Small intestine (tissue), 7 donors: Measurements from ENCODE around the gene TCF20. TPM values are rescaled to one million over a fixed set of nuclear protein-coding genes. Genes with fewer than 3 reads are reported as not detected.

Experiments
- DNase-seq, 2 donors: peaks; one replicate each; pipeline versions ENCODE4 v3.0.0 to v3.0.0-alpha.2; 2013
- FAIRE-seq: peaks from 2 replicates; lab custom pipeline; 2012; peaks lifted over from hg19 to GRCh38; lab: Jason Lieb, UNC
- H3K27ac ChIP-seq, 3 donors: one replicate each; pipeline ENCODE4 v1.5.1; 2013; ENCODE audit warnings: low read length in 2 of 3, mild to moderate bottlenecking in 2 of 3, control low read depth in 1 of 3, inconsistent platforms in 1 of 3, low read depth in 1 of 3, moderate library complexity in 1 of 3
- H3K27me3 ChIP-seq, 3 donors: one replicate each; pipeline ENCODE4 v1.6.1; 2013; ENCODE audit warnings: low read length in 3 of 3, inconsistent platforms in 1 of 3; ENCODE audit not compliant: control insufficient read depth in 3 of 3, insufficient read depth in 3 of 3
- H3K36me3 ChIP-seq, 3 donors: one replicate each; pipeline ENCODE4 v1.6.1; 2013; ENCODE audit warnings: low read length in 3 of 3, inconsistent platforms in 1 of 3, low read depth in 1 of 3, mild to moderate bottlenecking in 1 of 3, moderate library complexity in 1 of 3; ENCODE audit not compliant: control insufficient read depth in 3 of 3, insufficient read depth in 2 of 3
- H3K4me1 ChIP-seq, 3 donors: one replicate each; pipeline ENCODE4 v1.6.1; 2013; ENCODE audit warnings: low read length in 2 of 3, inconsistent platforms in 1 of 3, low read depth in 1 of 3, mild to moderate bottlenecking in 1 of 3, moderate library complexity in 1 of 3; ENCODE audit not compliant: control insufficient read depth in 3 of 3, insufficient read depth in 2 of 3
- H3K4me3 ChIP-seq, 3 donors: one replicate each; pipeline ENCODE4 v1.5.1; 2013; ENCODE audit warnings: low read length in 3 of 3, control low read depth in 1 of 3, inconsistent platforms in 1 of 3, low read depth in 1 of 3, mild to moderate bottlenecking in 1 of 3, moderate library complexity in 1 of 3
- H3K9me3 ChIP-seq, 2 donors: one replicate each; pipeline ENCODE4 v1.6.1; 2013; ENCODE audit warnings: low read depth in 1 of 2, low read length in 1 of 2; ENCODE audit not compliant: control insufficient read depth in 2 of 2, insufficient read depth in 1 of 2
- WGBS, 3 donors: extraction: QIAGEN DNeasy Blood & Tissue Kit; methylation state at CpG; one replicate each; pipeline ENCODE4 v1.1.7; 2013; 5-methylcytosine and 5-hydroxymethylcytosine counted together
- polyA plus RNA-seq, 4 donors: library from polyadenylated mRNA; stranded (reverse) in 3 of 4; unstranded in 1 of 4; fragments of 200-250 nt in 3 of 4; fragments of 120-200 nt in 1 of 4; gene quantifications; one replicate each; pipeline versions ENCODE4 v1.2.1 to v1.2.3, GENCODE V29; 2013
- donor health status: healthy with polysubstance abuse.
- donor health status: control.
- donor health status: control.
- donor health status: Bipolar disorder and iron deficiency.
- donor health status: healthy.

TCF20 gene
- polyA plus RNA-seq, 4 donors = 6.2 to 32.0 (median 13.5) TPM

DNA sequence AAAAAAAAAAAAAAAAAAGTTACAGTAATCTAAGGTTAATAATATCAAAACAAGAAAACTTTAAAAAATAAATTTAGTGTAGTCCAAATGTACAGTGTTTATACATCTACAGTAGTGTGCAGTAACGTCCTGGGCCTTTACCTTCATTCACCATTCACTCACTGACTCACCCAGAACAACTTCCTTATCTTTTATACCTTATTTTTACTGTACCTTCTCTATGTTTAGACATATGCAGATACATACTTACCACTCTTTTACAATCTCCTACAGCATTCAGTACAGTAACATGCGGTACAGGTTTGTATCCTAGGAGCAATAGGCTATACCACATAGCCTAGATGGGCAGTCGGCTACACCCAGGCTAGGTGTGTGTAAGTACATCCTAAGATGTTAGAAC lies 38.5 kb downstream of the TCF20 start:
- Histone ChIP-seq H3K4me1 (peaks cover 3 to 5% (median 4%) of the 10 kb centered on the region in 3 donors), H3K27me3 (no peaks in the 10 kb centered on the region), H3K4me3 (no peak overlapping the region), H3K27ac (no peak overlapping the region), H3K36me3 (peaks cover 0 to 5% (median 0%) of the 10 kb centered on the region in 3 donors), H3K9me3 (peaks cover 0 to 2% of the 10 kb centered on the region in 2 donors)
- 83 to 94% (median 90%) methylated on average over 3 of the region's 3 CpGs for WGBS, 3 donors
- DNase-seq (no peak), FAIRE-seq (no peak)

DNA sequence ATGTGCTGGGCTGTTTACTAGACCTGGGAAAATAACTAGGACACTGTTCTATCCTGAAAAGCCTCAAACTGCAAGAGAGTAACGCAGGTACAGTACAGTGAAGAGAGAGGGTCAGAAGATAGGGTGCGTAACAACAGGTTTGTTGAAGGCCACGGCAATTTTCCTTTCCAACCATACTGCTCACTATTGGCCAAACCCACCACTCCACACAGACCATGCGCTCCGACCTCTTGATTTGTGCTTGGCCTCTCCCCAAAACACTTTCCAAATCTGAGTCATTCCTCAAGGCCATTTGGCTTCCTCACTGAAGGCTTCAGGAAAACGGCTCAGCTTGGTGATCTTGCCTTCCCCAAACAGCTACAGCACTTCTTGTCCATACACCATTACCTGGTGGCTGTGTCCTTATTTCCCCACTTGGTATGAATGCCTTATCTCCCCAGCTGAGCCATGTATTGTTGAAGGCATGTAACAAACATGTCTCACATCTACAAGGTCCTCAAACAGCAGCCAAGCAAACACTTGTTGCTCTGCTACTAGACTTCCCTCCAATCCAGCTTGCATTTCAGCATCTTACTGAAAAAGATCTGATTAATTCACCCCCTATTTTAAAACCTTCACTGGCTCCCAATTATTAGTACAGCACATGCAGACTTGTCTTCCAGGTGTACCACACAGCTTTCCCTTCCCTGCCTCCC lies 40.9 kb downstream of the TCF20 start:
- H3K4me1 ChIP-seq = peaks cover 3 to 5% (median 4%) of the 10 kb centered on the region in 3 donors
- peaks cover 0 to 5% (median 0%) of the 10 kb centered on the region in 3 donors for H3K36me3 ChIP-seq
- H3K4me3 ChIP-seq = no peak overlapping the region
- FAIRE-seq (no peak), DNase-seq (no peak)
- 65 to 72% (median 70%) methylated on average over 6 of the region's 6 CpGs for WGBS, 3 donors
- H3K27ac ChIP-seq = no peak overlapping the region
- no peaks in the 10 kb centered on the region for H3K9me3 ChIP-seq
- no peaks in the 10 kb centered on the region for H3K27me3 ChIP-seq

DNA sequence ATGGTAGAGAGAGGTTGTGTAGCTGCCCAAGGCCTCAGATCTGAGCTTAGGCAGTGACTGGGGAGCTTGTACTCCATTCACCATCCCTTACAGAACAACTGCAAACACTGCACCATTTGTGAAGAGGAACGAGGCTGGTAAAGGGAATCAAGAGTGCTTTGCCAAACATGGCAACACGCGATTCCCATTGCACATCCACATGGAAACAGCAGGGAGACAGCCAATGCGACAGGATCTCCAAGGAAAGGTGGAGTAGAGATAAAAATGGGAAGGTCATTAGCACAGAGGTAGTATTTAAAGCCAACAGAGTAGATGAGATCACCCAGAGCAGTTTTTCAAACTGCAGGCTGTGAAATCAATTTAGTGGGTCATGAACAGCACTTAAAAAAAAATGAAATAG lies 42.0 kb downstream of the TCF20 start:
- H3K4me1 ChIP-seq = peaks cover 3 to 5% (median 4%) of the 10 kb centered on the region in 3 donors
- H3K36me3 ChIP-seq = peaks cover 0 to 5% (median 0%) of the 10 kb centered on the region in 3 donors
- FAIRE-seq (no peak), DNase-seq (no peak)
- no peak overlapping the region for H3K27ac ChIP-seq
- no peaks in the 10 kb centered on the region for H3K27me3 ChIP-seq
- WGBS, 3 donors = 85 to 88% (median 85%) methylated on average over 4 of the region's 4 CpGs
- no peaks in the 10 kb centered on the region for H3K9me3 ChIP-seq
- no peak overlapping the region for H3K4me3 ChIP-seq

DNA sequence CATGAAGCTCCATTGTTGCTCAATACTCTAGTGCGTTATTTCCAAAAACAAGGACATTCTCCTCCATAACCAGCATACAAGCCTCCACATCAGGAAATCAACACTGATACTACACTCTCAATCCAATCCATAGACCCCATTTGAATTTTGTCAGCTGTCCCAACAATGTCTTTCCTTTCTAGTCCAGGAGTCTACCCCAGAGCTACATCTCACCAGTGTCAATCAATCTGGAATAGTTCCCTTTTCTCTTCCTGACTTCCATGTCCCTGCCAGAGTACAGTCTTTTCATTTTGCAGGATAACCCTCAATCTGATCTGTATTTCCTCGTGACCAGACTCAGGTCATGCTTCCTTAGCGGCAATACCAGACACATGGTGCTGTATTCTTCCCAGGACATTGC lies 43.0 kb downstream of the TCF20 start:
- WGBS, 3 donors = 88 to 99% (median 97%) methylated on average over 3 of the region's 3 CpGs
- no peak overlapping the region for H3K27ac ChIP-seq
- no peaks in the 10 kb centered on the region for H3K27me3 ChIP-seq
- DNase-seq = no peak
- FAIRE-seq = no peak
- H3K36me3 ChIP-seq = peaks cover 0 to 6% (median 0%) of the 10 kb centered on the region in 3 donors
- H3K4me3 ChIP-seq = no peak overlapping the region
- no peaks in the 10 kb centered on the region for H3K9me3 ChIP-seq
- H3K4me1 ChIP-seq = peaks cover 3 to 5% (median 4%) of the 10 kb centered on the region in 3 donors

DNA sequence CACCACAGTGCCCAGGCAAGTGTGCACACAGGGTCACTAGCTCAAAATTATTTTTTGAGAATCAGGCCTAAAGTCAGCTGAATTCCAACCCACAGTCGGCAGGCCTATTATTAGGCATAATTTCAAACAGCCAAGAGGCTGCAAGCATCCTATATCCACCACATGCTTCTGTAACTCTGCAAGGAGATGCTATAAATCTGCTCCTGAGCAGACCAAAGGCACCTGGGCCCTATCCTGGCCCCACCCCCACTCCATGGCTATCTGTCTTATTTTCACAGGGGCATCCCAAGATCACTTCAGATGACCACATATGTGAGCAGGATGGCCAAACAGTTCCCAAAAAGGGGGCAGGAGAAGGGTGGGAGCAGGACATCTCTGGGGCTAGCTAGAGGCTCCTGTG lies 44.6 kb downstream of the TCF20 start:
- no peak overlapping the region for H3K27ac ChIP-seq
- FAIRE-seq (no peak), DNase-seq (no peak)
- H3K4me1 ChIP-seq = peaks cover 3 to 8% (median 4%) of the 10 kb centered on the region in 3 donors
- 70 to 87% (median 78%) methylated on average over 1 of the region's 1 CpG for WGBS, 3 donors
- H3K9me3 ChIP-seq = no peaks in the 10 kb centered on the region
- no peak overlapping the region for H3K4me3 ChIP-seq
- H3K27me3 ChIP-seq = no peaks in the 10 kb centered on the region
- peaks cover 0 to 4% (median 0%) of the 10 kb centered on the region in 3 donors for H3K36me3 ChIP-seq

DNA sequence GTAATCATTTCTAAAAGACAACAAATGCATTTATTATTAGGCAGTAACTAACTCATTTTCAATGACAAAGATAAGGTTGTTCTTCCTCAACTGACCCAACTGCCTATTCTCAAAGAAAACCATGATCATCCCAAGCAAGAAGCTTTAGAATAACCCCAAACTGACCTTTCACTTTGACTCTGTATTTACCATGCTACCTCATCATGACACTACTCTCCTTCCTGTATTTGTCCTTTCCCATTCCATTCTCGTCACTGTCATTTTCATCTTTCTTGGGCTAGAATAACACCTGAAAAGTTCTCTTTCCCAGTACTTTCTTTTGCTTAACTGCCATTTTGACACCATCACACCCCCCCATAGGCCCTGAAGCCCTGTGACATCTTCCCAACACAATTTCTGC lies 48.3 kb downstream of the TCF20 start:
- H3K4me1 ChIP-seq = peaks cover 0 to 10% (median 9%) of the 10 kb centered on the region in 3 donors
- no peak overlapping the region for H3K27ac ChIP-seq
- no peaks in the 10 kb centered on the region for H3K9me3 ChIP-seq
- WGBS, 3 donors = 76 to 93% (median 84%) methylated on average over 1 of the region's 1 CpG
- DNase-seq = no peak
- H3K27me3 ChIP-seq = no peaks in the 10 kb centered on the region
- H3K36me3 ChIP-seq = peaks cover 0 to 6% (median 0%) of the 10 kb centered on the region in 3 donors
- no peak overlapping the region for H3K4me3 ChIP-seq
- no peak for FAIRE-seq

Other genes with a start within 250 kb of the TCF20 start
- gene NAGA, start 199.8 kb downstream of the TCF20 start, polyA plus RNA-seq = 10 to 100 TPM in 3 of 4 donors, 1 to 10 TPM in 1; 8.7 to 36.8 (median 17.1) TPM
- 10 to 100 TPM in 1 of 4 donors, 1 to 10 TPM in 3; 4.9 to 11.6 (median 9.2) TPM for gene PHETA2, start 196.4 kb downstream of the TCF20 start, polyA plus RNA-seq
- 100 to 1,000 TPM in 3 of 4 donors, 10 to 100 TPM in 1; 98.4 to 304 (median 134) TPM for gene SMDT1, start 191.0 kb downstream of the TCF20 start, polyA plus RNA-seq
- gene NDUFA6, start 179.9 kb downstream of the TCF20 start, polyA plus RNA-seq = 100 to 1,000 TPM in 3 of 4 donors, 10 to 100 TPM in 1; 62.9 to 258 (median 151) TPM
- 100 to 1,000 TPM in 1 of 4 donors, 10 to 100 TPM in 1, 1 to 10 TPM in 2; 5.8 to 172 (median 22.4) TPM for gene CYP2D6, start 139.8 kb downstream of the TCF20 start, polyA plus RNA-seq
- 1 to 10 TPM in 2 of 4 donors, under 1 TPM in 2; 0.22 to 1.9 (median 0.98) TPM for gene NFAM1, start 161.8 kb upstream of the TCF20 start, polyA plus RNA-seq
- gene RRP7A, start 249.1 kb upstream of the TCF20 start, polyA plus RNA-seq = 10 to 100 TPM in 3 of 4 donors, 1 to 10 TPM in 1; 7.0 to 38.1 (median 17.7) TPM